GM19025 (cell line): Measurements from ENCODE around the gene CHST5.

Experiments used
- ATAC-seq: cut with Tn5 transposase; IDR thresholded peaks from one replicate; pipeline ENCODE4 v1.9.1; 2021; ENCODE audit warnings: mild to moderate bottlenecking, low read depth, moderate library complexity; ENCODE audit not compliant: unreplicated experiment

CHST5 gene

GRCh38 chr16:75482434-75483205 is 53.3 kb downstream of the CHST5 start:
- no peak for ATAC-seq

- no peak for ATAC-seq
These were observed 54.4 kb downstream of the CHST5 start for GRCh38 chr16:75481475-75481874.

DNA sequence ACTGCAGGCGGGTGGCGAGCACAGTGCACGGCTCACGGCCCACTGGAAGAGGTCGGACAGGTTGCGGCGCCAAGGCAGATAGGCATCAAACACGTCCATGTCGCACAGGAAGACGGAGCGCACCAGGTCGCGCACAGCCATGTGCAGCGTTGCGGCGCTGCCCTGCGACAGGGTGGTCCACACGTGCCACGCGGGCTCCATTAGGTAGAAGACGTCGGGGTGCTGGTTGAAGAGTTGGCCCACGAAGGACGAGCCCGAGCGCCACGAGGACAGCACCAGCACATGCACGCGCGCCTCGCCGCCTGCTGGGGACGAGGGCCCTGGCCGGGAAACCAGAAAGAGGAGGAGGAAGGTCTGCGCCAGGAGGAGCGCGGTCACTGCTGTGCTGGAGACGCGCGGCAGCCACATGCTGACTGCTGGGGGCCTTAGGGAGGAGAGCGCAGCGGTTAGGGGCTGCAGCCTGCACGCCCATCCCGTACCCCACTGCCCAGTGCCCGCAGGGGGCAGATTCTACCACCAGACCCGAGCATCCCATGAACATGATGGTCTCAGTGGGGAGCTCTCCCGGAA is 56.4 kb downstream of the CHST5 start:
- no peak for ATAC-seq
